ENCODE results near the gene TCF12.

DNA sequence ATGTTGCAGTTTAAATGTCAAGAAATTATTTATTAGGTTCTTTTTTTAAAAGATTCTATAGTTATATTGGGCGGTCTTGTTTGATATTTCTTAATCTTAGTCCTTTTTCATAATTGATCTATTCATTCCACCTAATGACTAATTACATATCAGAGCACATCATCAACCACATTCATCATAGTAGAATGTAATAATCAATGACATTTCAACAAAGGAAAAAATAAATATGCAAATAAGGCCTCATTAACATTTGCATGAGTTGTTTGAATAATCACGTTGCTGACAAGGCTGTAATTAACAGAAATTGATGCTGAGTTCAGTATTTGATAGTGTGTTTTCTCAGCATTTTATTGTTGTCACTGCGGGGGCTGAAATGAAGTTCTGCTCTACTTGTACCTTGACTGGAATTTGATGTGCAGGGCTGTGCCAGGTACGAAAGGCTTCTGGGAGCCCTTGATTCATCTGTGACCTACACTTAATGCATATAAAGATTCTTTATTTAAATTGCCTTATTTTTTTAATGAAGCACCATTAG lies 215.7 kb downstream of the TCF12 start:
- TF ChIP-seq, protein P1, sequence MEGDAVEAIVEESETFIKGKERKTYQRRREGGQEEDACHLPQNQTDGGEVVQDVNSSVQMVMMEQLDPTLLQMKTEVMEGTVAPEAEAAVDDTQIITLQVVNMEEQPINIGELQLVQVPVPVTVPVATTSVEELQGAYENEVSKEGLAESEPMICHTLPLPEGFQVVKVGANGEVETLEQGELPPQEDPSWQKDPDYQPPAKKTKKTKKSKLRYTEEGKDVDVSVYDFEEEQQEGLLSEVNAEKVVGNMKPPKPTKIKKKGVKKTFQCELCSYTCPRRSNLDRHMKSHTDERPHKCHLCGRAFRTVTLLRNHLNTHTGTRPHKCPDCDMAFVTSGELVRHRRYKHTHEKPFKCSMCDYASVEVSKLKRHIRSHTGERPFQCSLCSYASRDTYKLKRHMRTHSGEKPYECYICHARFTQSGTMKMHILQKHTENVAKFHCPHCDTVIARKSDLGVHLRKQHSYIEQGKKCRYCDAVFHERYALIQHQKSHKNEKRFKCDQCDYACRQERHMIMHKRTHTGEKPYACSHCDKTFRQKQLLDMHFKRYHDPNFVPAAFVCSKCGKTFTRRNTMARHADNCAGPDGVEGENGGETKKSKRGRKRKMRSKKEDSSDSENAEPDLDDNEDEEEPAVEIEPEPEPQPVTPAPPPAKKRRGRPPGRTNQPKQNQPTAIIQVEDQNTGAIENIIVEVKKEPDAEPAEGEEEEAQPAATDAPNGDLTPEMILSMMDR (IDR thresholded peaks at IDR 0.05): no peak
- TF ChIP-seq POLR2AphosphoS5 (IDR thresholded peaks at IDR 0.05) (no peak), POLR2A (IDR thresholded peaks at IDR 0.05) (no peak)
